ENCODE measurements around the gene GTF2H4. TPM values are rescaled to one million over a fixed set of nuclear protein-coding genes. Genes with fewer than 3 reads are reported as not detected.
"Not testable (repeated sequence)": the region's sequence is repeated elsewhere in the genome, so short reads cannot be mapped to it uniquely, and the experiment has no call there.

GTF2H4 gene
- total RNA-seq, 1 donor from 2014 or later, result 81.0 TPM

- no peaks in the 10 kb centered on the region for H3K9me3 ChIP-seq
- intact Hi-C loops (cut with DNase I), result no loop called here
- TF ChIP-seq CTCF (IDR thresholded peaks at IDR 0.05), result no peak
- no peak for DNase-seq (ENCODE audit: low spot score in 2 of 2)
- H3K27me3 ChIP-seq, result no peaks in the 10 kb centered on the region
- peaks cover 60 to 86% of the 10 kb centered on the region in 2 donors for H3K36me3 ChIP-seq
- H3K4me1 ChIP-seq, result no peaks in the 10 kb centered on the region
- no peak overlapping the region for H3K4me3 ChIP-seq
- no peak overlapping the region for H3K27ac ChIP-seq
These were observed 14.4 kb downstream of the GTF2H4 start for GRCh38 chr6:30922447-30922852.

- H3K4me3 ChIP-seq; H3K9me3 ChIP-seq; DNase-seq (ENCODE audit: low spot score in 2 of 2); H3K27me3 ChIP-seq; H3K4me1 ChIP-seq; intact Hi-C loops (cut with DNase I); H3K27ac ChIP-seq: not testable (repeated sequence)
- H3K36me3 ChIP-seq, result peaks cover 57 to 78% of the 10 kb centered on the region in 2 donors
These were observed 16.1 kb downstream of the GTF2H4 start for GRCh38 chr6:30924040-30924627.

- TF ChIP-seq CTCF (IDR thresholded peaks at IDR 0.05), result no peak
- H3K36me3 ChIP-seq, result peaks cover 38 to 53% of the 10 kb centered on the region in 2 donors
- no peaks in the 10 kb centered on the region for H3K9me3 ChIP-seq
- H3K4me3 ChIP-seq, result no peak overlapping the region
- H3K4me1 ChIP-seq, result no peaks in the 10 kb centered on the region
- H3K27me3 ChIP-seq, result no peaks in the 10 kb centered on the region
- DNase-seq (ENCODE audit: low spot score in 2 of 2), result no peak
- H3K27ac ChIP-seq, result no peak overlapping the region
- intact Hi-C loops (cut with DNase I), result no loop called here
These were observed 18.6 kb downstream of the GTF2H4 start for GRCh38 chr6:30926644-30927043.

- H3K27me3 ChIP-seq; DNase-seq (ENCODE audit: low spot score in 2 of 2); H3K4me3 ChIP-seq; H3K27ac ChIP-seq; intact Hi-C loops (cut with DNase I); H3K4me1 ChIP-seq; H3K9me3 ChIP-seq: not testable (repeated sequence)
- H3K36me3 ChIP-seq, result peaks cover 34 to 49% of the 10 kb centered on the region in 2 donors
These were observed 19.1 kb downstream of the GTF2H4 start for GRCh38 chr6:30927080-30927479.

- Histone ChIP-seq H3K36me3 (peaks cover 19 to 33% of the 10 kb centered on the region in 2 donors), H3K4me3 (no peak overlapping the region), H3K27ac (no peak overlapping the region), H3K9me3 (no peaks in the 10 kb centered on the region), H3K27me3 (no peaks in the 10 kb centered on the region), H3K4me1 (no peaks in the 10 kb centered on the region)
- intact Hi-C loops (cut with DNase I), result no loop called here
- no peak for TF ChIP-seq CTCF (IDR thresholded peaks at IDR 0.05)
- DNase-seq (ENCODE audit: low spot score in 2 of 2), result no peak
These were observed 20.7 kb downstream of the GTF2H4 start for GRCh38 chr6:30928677-30929076.

- Histone ChIP-seq H3K27me3 (no peaks in the 10 kb centered on the region), H3K9me3 (no peaks in the 10 kb centered on the region), H3K27ac (no peak overlapping the region), H3K36me3 (peaks cover 9 to 18% of the 10 kb centered on the region in 2 donors), H3K4me1 (no peaks in the 10 kb centered on the region), H3K4me3 (no peak overlapping the region)
- intact Hi-C loops (cut with DNase I), result no loop called here
- TF ChIP-seq CTCF (IDR thresholded peaks at IDR 0.05), result no peak
- DNase-seq (ENCODE audit: low spot score in 2 of 2), result no peak
These were observed 22.5 kb downstream of the GTF2H4 start for GRCh38 chr6:30930506-30930905.

GRCh38 chr6:30931272-30931671 is 23.3 kb downstream of the GTF2H4 start:
- DNase-seq (ENCODE audit: low spot score in 2 of 2), result no peak
- TF ChIP-seq CTCF (IDR thresholded peaks at IDR 0.05), result no peak
- no peak overlapping the region for H3K27ac ChIP-seq
- intact Hi-C loops (cut with DNase I), result no loop called here
- peaks cover 2 to 10% of the 10 kb centered on the region in 2 donors for H3K36me3 ChIP-seq
- H3K4me1 ChIP-seq, result no peaks in the 10 kb centered on the region
- no peaks in the 10 kb centered on the region for H3K27me3 ChIP-seq
- H3K9me3 ChIP-seq, result no peaks in the 10 kb centered on the region
- no peak overlapping the region for H3K4me3 ChIP-seq
